SU-DHL-6 (cell line): ENCODE data around the gene ALG8.

Experiments
- H2AFZ ChIP-seq: fragments of 200-600 bp; sonication (generic); 2 replicates; pipeline ENCODE4 v1.6.1; 2014; ENCODE audit warnings: low read depth, mild to moderate bottlenecking, moderate library complexity, mixed read lengths, antibody characterized with exemption, low read length; ENCODE audit not compliant: severe bottlenecking
- H3F3A ChIP-seq: fragments of 200-600 bp; shearing (Covaris generic); 2 replicates; pipeline ENCODE4 v1.6.0; 2016; ENCODE audit warnings: antibody characterized with exemption, mild to moderate bottlenecking; ENCODE audit not compliant: insufficient read depth
- H3K27ac ChIP-seq: fragments of 200-600 bp; sonication (generic); 2 replicates; pipeline ENCODE4 v1.5.1; 2016; ENCODE audit warnings: low read depth, mild to moderate bottlenecking, low read length, moderate library complexity, mixed read lengths
- H3K27me3 ChIP-seq: fragments of 200-600 bp; sonication (generic), shearing (Covaris generic); 2 replicates; pipeline ENCODE4 v1.6.0; 2014; ENCODE audit warnings: mild to moderate bottlenecking, low read length
- H3K36me3 ChIP-seq: fragments of 200-600 bp; sonication (generic); 2 replicates; pipeline ENCODE4 v1.6.1; 2014; ENCODE audit warnings: mild to moderate bottlenecking, low read length, mixed read lengths
- H3K4me2 ChIP-seq: fragments of 300-600, 200-600 bp; shearing (Covaris generic), sonication (generic); 2 replicates; pipeline ENCODE4 v1.6.0; 2014; ENCODE audit warnings: low read length, low read depth, mild to moderate bottlenecking; ENCODE audit not compliant: poor library complexity, severe bottlenecking
- H3K4me3 ChIP-seq: fragments of 200-600 bp; sonication (generic); 2 replicates; pipeline ENCODE4 v1.5.1; 2014; ENCODE audit warnings: antibody characterized with exemption, low read length, mild to moderate bottlenecking, mixed read lengths; ENCODE audit not compliant: insufficient read depth, poor library complexity, severe bottlenecking
- H3K79me2 ChIP-seq: fragments of 200-600 bp; sonication (generic); 2 replicates; pipeline ENCODE4 v1.6.1; 2014; ENCODE audit warnings: mild to moderate bottlenecking, low read length, moderate library complexity; ENCODE audit not compliant: insufficient read depth
- H3K9ac ChIP-seq: fragments of 200-600 bp; sonication (generic); 2 replicates; pipeline ENCODE4 v1.7.0; 2014; ENCODE audit warnings: mild to moderate bottlenecking, low read length
- H3K9me2 ChIP-seq: fragments of 200-600 bp; sonication (generic); replicated peaks from 2 replicates; pipeline ENCODE4 v1.6.1; 2014; ENCODE audit warnings: low read length; ENCODE audit not compliant: insufficient read depth
- H3K9me3 ChIP-seq: fragments of 200-600 bp; sonication (generic); 2 replicates; pipeline ENCODE4 v1.6.1; 2014; ENCODE audit warnings: low read length, mixed read lengths; ENCODE audit not compliant: insufficient read depth
- H4K20me1 ChIP-seq: fragments of 200-600 bp; sonication (generic); 2 replicates; pipeline ENCODE4 v1.6.1; 2014; ENCODE audit warnings: low read depth, mild to moderate bottlenecking, antibody characterized with exemption, low read length, moderate library complexity, mixed read lengths
- EZH2phosphoT487 ChIP-seq: fragments of 200-600 bp; sonication (generic), shearing (Covaris generic); conservative IDR thresholded peaks from 2 replicates; pipeline ENCODE4 v1.6.1; 2018; ENCODE audit warnings: mild to moderate bottlenecking, antibody characterized with exemption, low read length, moderate library complexity, mixed read lengths
- TF ChIP-seq, protein P1 (sequence below): fragments of 200-600 bp; sonication (generic); IDR thresholded peaks from one replicate; pipeline ENCODE4 v1.5.1; 2017; ENCODE audit warnings: antibody characterized with exemption, mild to moderate bottlenecking, low read length, moderate library complexity; ENCODE audit not compliant: insufficient read depth, poor library complexity, severe bottlenecking

The ALG8 gene

GRCh38 chr11:78110351-78110750 is 29.1 kb downstream of the ALG8 start:
- H3K27ac ChIP-seq = no peak overlapping the region
- H3F3A ChIP-seq = no peaks in the 10 kb centered on the region
- H3K4me3 ChIP-seq = no peak overlapping the region
- H3K9me2 ChIP-seq = no peaks in the 10 kb centered on the region
- no peak overlapping the region for H3K9ac ChIP-seq
- no peak overlapping the region for H3K4me2 ChIP-seq
- TF ChIP-seq, protein P1, sequence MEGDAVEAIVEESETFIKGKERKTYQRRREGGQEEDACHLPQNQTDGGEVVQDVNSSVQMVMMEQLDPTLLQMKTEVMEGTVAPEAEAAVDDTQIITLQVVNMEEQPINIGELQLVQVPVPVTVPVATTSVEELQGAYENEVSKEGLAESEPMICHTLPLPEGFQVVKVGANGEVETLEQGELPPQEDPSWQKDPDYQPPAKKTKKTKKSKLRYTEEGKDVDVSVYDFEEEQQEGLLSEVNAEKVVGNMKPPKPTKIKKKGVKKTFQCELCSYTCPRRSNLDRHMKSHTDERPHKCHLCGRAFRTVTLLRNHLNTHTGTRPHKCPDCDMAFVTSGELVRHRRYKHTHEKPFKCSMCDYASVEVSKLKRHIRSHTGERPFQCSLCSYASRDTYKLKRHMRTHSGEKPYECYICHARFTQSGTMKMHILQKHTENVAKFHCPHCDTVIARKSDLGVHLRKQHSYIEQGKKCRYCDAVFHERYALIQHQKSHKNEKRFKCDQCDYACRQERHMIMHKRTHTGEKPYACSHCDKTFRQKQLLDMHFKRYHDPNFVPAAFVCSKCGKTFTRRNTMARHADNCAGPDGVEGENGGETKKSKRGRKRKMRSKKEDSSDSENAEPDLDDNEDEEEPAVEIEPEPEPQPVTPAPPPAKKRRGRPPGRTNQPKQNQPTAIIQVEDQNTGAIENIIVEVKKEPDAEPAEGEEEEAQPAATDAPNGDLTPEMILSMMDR = no peak
- no peak for TF ChIP-seq EZH2phosphoT487
- no peaks in the 10 kb centered on the region for H3K27me3 ChIP-seq
- H3K79me2 ChIP-seq = no peaks in the 10 kb centered on the region
- no peaks in the 10 kb centered on the region for H4K20me1 ChIP-seq
- no peaks in the 10 kb centered on the region for H3K9me3 ChIP-seq
- H2AFZ ChIP-seq = no peak overlapping the region
- peaks cover 9% of the 10 kb centered on the region; the same call in 1 of the 2 replicates for H3K36me3 ChIP-seq

- H2AFZ ChIP-seq = no peak overlapping the region
These were observed 30.1 kb downstream of the ALG8 start for GRCh38 chr11:78109081-78110015.

DNA sequence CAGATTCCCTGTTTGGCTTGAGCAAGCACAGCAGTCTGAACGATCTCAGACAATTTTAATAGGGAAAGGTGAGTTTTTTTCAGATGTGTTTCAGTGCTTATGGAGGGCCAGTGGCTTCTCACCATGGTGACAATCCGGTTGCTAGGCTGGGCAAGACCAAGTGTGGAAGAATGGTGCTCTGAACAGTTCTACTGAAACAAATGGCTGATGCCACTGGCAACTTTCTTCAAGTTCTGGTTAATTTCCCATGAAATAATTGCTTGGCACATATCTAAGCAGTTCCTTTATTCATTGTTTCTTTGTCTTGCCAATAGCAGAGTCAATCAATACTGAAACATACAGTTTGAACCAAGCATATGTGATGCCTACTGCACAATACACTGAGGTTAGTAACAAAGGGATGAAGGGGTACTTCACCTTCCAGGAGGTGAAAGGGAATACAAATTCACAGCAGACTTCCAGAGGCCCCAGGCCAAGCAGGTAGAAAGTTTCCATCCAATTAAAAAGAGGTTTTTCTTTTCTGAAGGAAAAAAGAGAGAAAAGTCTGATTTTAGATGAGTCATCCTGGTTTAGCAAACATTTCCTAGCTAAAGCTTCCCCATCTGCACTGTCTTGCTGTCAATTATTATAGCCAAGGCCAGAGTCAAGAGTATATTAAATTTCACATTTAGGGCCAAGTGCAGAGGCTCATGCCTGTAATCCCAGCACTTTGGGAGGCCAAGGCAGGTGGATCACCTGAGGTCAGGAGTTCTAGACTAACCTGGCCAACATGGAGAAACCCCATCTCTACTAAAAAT is 38.6 kb downstream of the ALG8 start:
- Histone ChIP-seq H3K9me3 (no peaks in the 10 kb centered on the region), H3K9me2 (no peaks in the 10 kb centered on the region), H4K20me1 (no peaks in the 10 kb centered on the region), H3K4me3 (no peak overlapping the region), H3K4me2 (no peak overlapping the region), H3K27me3 (no peaks in the 10 kb centered on the region), H3K36me3 (peaks cover 15% of the 10 kb centered on the region; the same call in 1 of the 2 replicates), H3K9ac (no peak overlapping the region), H3K27ac (no peak overlapping the region), H3K79me2 (no peaks in the 10 kb centered on the region), H2AFZ (no peak overlapping the region), H3F3A (no peaks in the 10 kb centered on the region; the same call in 1 of the 2 replicates)
- TF ChIP-seq, protein P1 = no peak
- no peak for TF ChIP-seq EZH2phosphoT487

More at GRCh38 chr11:78109081-78110015, 30.1 kb downstream of the ALG8 start:
- no peaks in the 10 kb centered on the region for H3K9me3 ChIP-seq
- TF ChIP-seq, protein P1 = no peak
- TF ChIP-seq EZH2phosphoT487 = no peak
- H4K20me1 ChIP-seq = no peaks in the 10 kb centered on the region
- H3K27me3 ChIP-seq = no peaks in the 10 kb centered on the region
- no peaks in the 10 kb centered on the region for H3F3A ChIP-seq
- no peak overlapping the region for H3K4me2 ChIP-seq
- no peak overlapping the region for H3K9ac ChIP-seq
- no peaks in the 10 kb centered on the region for H3K9me2 ChIP-seq
- H3K4me3 ChIP-seq = no peak overlapping the region
- no peak overlapping the region for H3K27ac ChIP-seq
- peaks cover 9% of the 10 kb centered on the region; the same call in 1 of the 2 replicates for H3K36me3 ChIP-seq
- H3K79me2 ChIP-seq = no peaks in the 10 kb centered on the region
